ENCODE results near the gene THBS2.
A peak's percentile ranks its signal among the peaks of the same experiment; 100 is the strongest.

Gene THBS2

DNA sequence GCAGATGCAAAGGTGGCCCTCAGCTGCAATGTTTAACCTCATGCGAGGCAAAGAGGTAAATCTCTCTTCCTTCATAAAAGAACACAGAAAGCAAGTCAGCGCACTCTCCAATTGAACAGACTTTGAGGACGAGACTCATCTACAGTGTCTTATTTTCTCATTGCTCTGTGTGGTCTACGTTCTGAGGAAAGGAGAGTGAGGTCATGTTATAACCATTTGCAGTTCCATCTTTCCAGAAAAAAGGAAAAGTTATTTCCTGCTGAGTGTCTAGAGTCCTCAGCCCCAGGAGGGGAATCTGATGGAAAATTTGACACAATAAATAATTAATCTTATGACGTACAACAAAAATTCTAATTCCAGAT lies 35.6 kb upstream of the THBS2 start:
- H3K23ac ChIP-seq (ENCODE audit: low read length in 2 of 2), result no peak overlapping the region

GRCh38 chr6:169288591-169288990 lies 34.9 kb upstream of the THBS2 start:
- Histone ChIP-seq H2AFZ (ENCODE audit: low read depth, low read length) (no peak overlapping the region), H3K27me3 (ENCODE audit: control insufficient read depth in 1 of 2, insufficient read depth in 1 of 2, low read length in 2 of 2) (no peaks in the 10 kb centered on the region), H3K4me1 (ENCODE audit: control insufficient read depth, insufficient read depth, low read depth, low read length) (peaks cover 26% of the 10 kb centered on the region), H3K18ac (ENCODE audit: low read depth in 1 of 2, low read length in 2 of 2) (no peak overlapping the region), H3K4me2 (ENCODE audit: low read length, poor library complexity, severe bottlenecking) (no peak overlapping the region), H3K9me3 (ENCODE audit: control insufficient read depth, low read length) (no peaks in the 10 kb centered on the region), H3K79me1 (replicated peaks; ENCODE audit: low read length, poor library complexity, severe bottlenecking) (no peaks in the 10 kb centered on the region), H2BK5ac (ENCODE audit: low read depth, low read length, poor library complexity, severe bottlenecking) (no peak overlapping the region), H3K9ac (ENCODE audit: low read length) (peak overlapping the region; percentile 86), H3K23ac (ENCODE audit: low read length in 2 of 2) (no peak overlapping the region), H2BK15ac (ENCODE audit: low read depth, poor library complexity, severe bottlenecking) (no peak overlapping the region), H2AK5ac (ENCODE audit: low read length, severe bottlenecking) (peak overlapping the region; percentile 77), H2BK120ac (ENCODE audit: low read depth, low read length) (no peak overlapping the region), H3K4me3 (ENCODE audit: insufficient read depth in 1 of 2, low read depth in 1 of 2, low read length in 2 of 2) (peak overlapping the region in 1 of 2 experiments; percentile 23), H3K14ac (ENCODE audit: low read length in 2 of 2) (no peak overlapping the region), H3K4ac (ENCODE audit: low read depth in 1 of 2, low read length in 2 of 2) (no peak overlapping the region), H2BK12ac (ENCODE audit: low read length in 2 of 2) (no peak overlapping the region), H4K91ac (ENCODE audit: low read length) (peak overlapping the region; percentile 41), H3K36me3 (ENCODE audit: control insufficient read depth in 1 of 2, insufficient read depth in 2 of 2, low read depth in 1 of 2, low read length in 2 of 2) (no peaks in the 10 kb centered on the region), H4K8ac (ENCODE audit: low read length) (no peak overlapping the region), H3K27ac (ENCODE audit: low read length, poor library complexity, severe bottlenecking) (no peak overlapping the region)
- DNase-seq, result no peak
- WGBS, result 79% methylated on average over 8 of the region's 10 CpGs

More for the DNA sequence above, 35.6 kb upstream of the THBS2 start:
- no peak overlapping the region for H3K18ac ChIP-seq (ENCODE audit: low read depth in 1 of 2, low read length in 2 of 2)
- H3K4me2 ChIP-seq (ENCODE audit: low read length, poor library complexity, severe bottlenecking), result no peak overlapping the region
- no peak for DNase-seq
- H4K8ac ChIP-seq (ENCODE audit: low read length), result no peak overlapping the region
- no peaks in the 10 kb centered on the region for H3K36me3 ChIP-seq (ENCODE audit: control insufficient read depth in 1 of 2, insufficient read depth in 2 of 2, low read depth in 1 of 2, low read length in 2 of 2)
- no peaks in the 10 kb centered on the region for H3K79me1 ChIP-seq (replicated peaks; ENCODE audit: low read length, poor library complexity, severe bottlenecking)
- no peak overlapping the region for H2AFZ ChIP-seq (ENCODE audit: low read depth, low read length)
- no peak overlapping the region for H3K27ac ChIP-seq (ENCODE audit: low read length, poor library complexity, severe bottlenecking)
- WGBS, result 75% methylated on average over 4 of the region's 5 CpGs
- no peak overlapping the region for H3K14ac ChIP-seq (ENCODE audit: low read length in 2 of 2)
- H2BK120ac ChIP-seq (ENCODE audit: low read depth, low read length), result no peak overlapping the region
- H3K4ac ChIP-seq (ENCODE audit: low read depth in 1 of 2, low read length in 2 of 2), result no peak overlapping the region
- H2BK15ac ChIP-seq (ENCODE audit: low read depth, poor library complexity, severe bottlenecking), result no peak overlapping the region
- H4K91ac ChIP-seq (ENCODE audit: low read length), result no peak overlapping the region
- no peaks in the 10 kb centered on the region for H3K27me3 ChIP-seq (ENCODE audit: control insufficient read depth in 1 of 2, insufficient read depth in 1 of 2, low read length in 2 of 2)
- H2AK5ac ChIP-seq (ENCODE audit: low read length, severe bottlenecking), result no peak overlapping the region
- no peak overlapping the region for H2BK12ac ChIP-seq (ENCODE audit: low read length in 2 of 2)
- H3K9me3 ChIP-seq (ENCODE audit: control insufficient read depth, low read length), result peaks cover 2% of the 10 kb centered on the region
- peak overlapping the region; percentile 86 for H3K9ac ChIP-seq (ENCODE audit: low read length)
- H3K4me3 ChIP-seq (ENCODE audit: insufficient read depth in 1 of 2, low read depth in 1 of 2, low read length in 2 of 2), result peak overlapping the region in 1 of 2 experiments; percentile 13
- H3K4me1 ChIP-seq (ENCODE audit: control insufficient read depth, insufficient read depth, low read depth, low read length), result peaks cover 26% of the 10 kb centered on the region
- H2BK5ac ChIP-seq (ENCODE audit: low read depth, low read length, poor library complexity, severe bottlenecking), result no peak overlapping the region

DNA sequence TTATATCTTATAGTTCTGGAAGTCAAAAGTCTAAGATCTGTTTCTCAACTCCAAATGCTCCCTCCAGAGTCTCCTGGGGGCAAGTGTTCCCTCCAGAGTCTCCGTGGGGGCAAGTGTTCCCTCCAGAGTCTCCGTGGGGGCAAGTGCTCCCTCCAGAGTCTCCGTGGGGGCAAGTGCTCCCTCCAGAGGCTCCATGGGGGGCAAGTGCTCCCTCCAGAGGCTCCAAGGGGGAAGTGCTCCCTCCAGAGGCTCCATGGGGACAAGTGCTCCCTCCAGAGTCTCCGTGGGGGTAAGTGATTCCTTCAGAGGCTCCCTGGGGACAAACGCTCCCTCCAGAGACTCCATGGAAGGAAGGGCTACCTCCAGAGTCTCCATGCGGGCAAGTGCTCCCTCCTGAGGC lies 34.0 kb upstream of the THBS2 start:
- Histone ChIP-seq H3K4me3 (ENCODE audit: insufficient read depth in 1 of 2, low read depth in 1 of 2, low read length in 2 of 2) (no peak overlapping the region), H2AK5ac (ENCODE audit: low read length, severe bottlenecking) (no peak overlapping the region), H3K4me2 (ENCODE audit: low read length, poor library complexity, severe bottlenecking) (no peak overlapping the region), H3K18ac (ENCODE audit: low read depth in 1 of 2, low read length in 2 of 2) (no peak overlapping the region), H3K9ac (ENCODE audit: low read length) (peak overlapping the region; percentile 86), H4K8ac (ENCODE audit: low read length) (no peak overlapping the region), H2BK120ac (ENCODE audit: low read depth, low read length) (no peak overlapping the region), H4K91ac (ENCODE audit: low read length) (no peak overlapping the region), H3K14ac (ENCODE audit: low read length in 2 of 2) (no peak overlapping the region), H2BK5ac (ENCODE audit: low read depth, low read length, poor library complexity, severe bottlenecking) (no peak overlapping the region), H3K4me1 (ENCODE audit: control insufficient read depth, insufficient read depth, low read depth, low read length) (peaks cover 26% of the 10 kb centered on the region), H3K79me1 (replicated peaks; ENCODE audit: low read length, poor library complexity, severe bottlenecking) (no peaks in the 10 kb centered on the region), H3K9me3 (ENCODE audit: control insufficient read depth, low read length) (no peaks in the 10 kb centered on the region), H3K4ac (ENCODE audit: low read depth in 1 of 2, low read length in 2 of 2) (no peak overlapping the region), H2AFZ (ENCODE audit: low read depth, low read length) (no peak overlapping the region), H3K23ac (ENCODE audit: low read length in 2 of 2) (no peak overlapping the region), H2BK12ac (ENCODE audit: low read length in 2 of 2) (no peak overlapping the region), H3K27me3 (ENCODE audit: control insufficient read depth in 1 of 2, insufficient read depth in 1 of 2, low read length in 2 of 2) (no peaks in the 10 kb centered on the region), H3K27ac (ENCODE audit: low read length, poor library complexity, severe bottlenecking) (no peak overlapping the region), H2BK15ac (ENCODE audit: low read depth, poor library complexity, severe bottlenecking) (no peak overlapping the region), H3K36me3 (ENCODE audit: control insufficient read depth in 1 of 2, insufficient read depth in 2 of 2, low read depth in 1 of 2, low read length in 2 of 2) (no peaks in the 10 kb centered on the region)
- no peak for DNase-seq
- 48% methylated on average over 6 of the region's 6 CpGs for WGBS

DNA sequence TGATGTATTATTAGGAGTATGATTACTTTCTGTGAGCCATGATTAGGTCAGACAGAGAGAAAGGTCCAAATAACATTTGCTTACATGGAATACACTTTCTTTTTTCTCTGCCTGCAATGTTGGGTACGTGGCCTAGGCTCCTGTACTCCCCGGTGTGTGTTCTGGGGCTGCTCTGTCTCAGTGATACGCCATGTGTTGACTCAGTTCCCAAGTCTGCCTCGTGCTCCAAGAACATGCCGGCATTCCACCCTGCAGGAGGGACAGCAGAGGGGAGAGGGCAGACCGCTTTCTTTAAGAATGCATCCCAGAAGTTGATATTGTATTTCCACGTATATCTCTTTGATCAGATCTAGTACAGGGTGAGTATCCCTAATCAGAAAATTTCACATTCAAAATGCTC lies 33.3 kb upstream of the THBS2 start:
- DNase-seq, result no peak
- H3K4ac ChIP-seq (ENCODE audit: low read depth in 1 of 2, low read length in 2 of 2), result no peak overlapping the region
- no peak overlapping the region for H2AFZ ChIP-seq (ENCODE audit: low read depth, low read length)
- no peaks in the 10 kb centered on the region for H3K27me3 ChIP-seq (ENCODE audit: control insufficient read depth in 1 of 2, insufficient read depth in 1 of 2, low read length in 2 of 2)
- peaks cover 22% of the 10 kb centered on the region for H3K4me1 ChIP-seq (ENCODE audit: control insufficient read depth, insufficient read depth, low read depth, low read length)
- no peak overlapping the region for H3K18ac ChIP-seq (ENCODE audit: low read depth in 1 of 2, low read length in 2 of 2)
- H4K8ac ChIP-seq (ENCODE audit: low read length), result no peak overlapping the region
- H3K9me3 ChIP-seq (ENCODE audit: control insufficient read depth, low read length), result no peaks in the 10 kb centered on the region
- H4K91ac ChIP-seq (ENCODE audit: low read length), result no peak overlapping the region
- H3K27ac ChIP-seq (ENCODE audit: low read length, poor library complexity, severe bottlenecking), result no peak overlapping the region
- no peak overlapping the region for H2BK12ac ChIP-seq (ENCODE audit: low read length in 2 of 2)
- no peak overlapping the region for H3K14ac ChIP-seq (ENCODE audit: low read length in 2 of 2)
- H3K23ac ChIP-seq (ENCODE audit: low read length in 2 of 2), result no peak overlapping the region
- WGBS, result 77% methylated on average over 6 of the region's 7 CpGs
- H3K79me1 ChIP-seq (replicated peaks; ENCODE audit: low read length, poor library complexity, severe bottlenecking), result no peaks in the 10 kb centered on the region
- H3K4me3 ChIP-seq (ENCODE audit: insufficient read depth in 1 of 2, low read depth in 1 of 2, low read length in 2 of 2), result no peak overlapping the region
- H2BK5ac ChIP-seq (ENCODE audit: low read depth, low read length, poor library complexity, severe bottlenecking), result no peak overlapping the region
- no peak overlapping the region for H2BK15ac ChIP-seq (ENCODE audit: low read depth, poor library complexity, severe bottlenecking)
- H2BK120ac ChIP-seq (ENCODE audit: low read depth, low read length), result no peak overlapping the region
- no peak overlapping the region for H3K9ac ChIP-seq (ENCODE audit: low read length)
- no peak overlapping the region for H2AK5ac ChIP-seq (ENCODE audit: low read length, severe bottlenecking)
- no peaks in the 10 kb centered on the region for H3K36me3 ChIP-seq (ENCODE audit: control insufficient read depth in 1 of 2, insufficient read depth in 2 of 2, low read depth in 1 of 2, low read length in 2 of 2)
- H3K4me2 ChIP-seq (ENCODE audit: low read length, poor library complexity, severe bottlenecking), result no peak overlapping the region
